Adipocyte (in vitro differentiated cells): ENCODE results near the gene PDE9A.

Experiments
- DNase-seq: peaks from one replicate; pipeline ENCODE4 v3.0.0-alpha.2; 2015; ENCODE audit warnings: low read depth
- H3K27me3 ChIP-seq: replicated peaks from 2 replicates; pipeline ENCODE4 v1.7.0; 2013; ENCODE audit warnings: mild to moderate bottlenecking, low read length, moderate library complexity; ENCODE audit not compliant: control insufficient read depth, insufficient read depth
- H3K36me3 ChIP-seq: 2 replicates; pipeline ENCODE4 v1.7.0; 2013; ENCODE audit warnings: low read length, mild to moderate bottlenecking, moderate library complexity; ENCODE audit not compliant: control insufficient read depth, insufficient read depth, severe bottlenecking
- H3K4me1 ChIP-seq: 2 replicates; pipeline ENCODE4 v1.7.0; 2013; ENCODE audit warnings: mild to moderate bottlenecking, low read length, moderate library complexity; ENCODE audit not compliant: control insufficient read depth, insufficient read depth
- H3K4me3 ChIP-seq: 2 replicates; pipeline ENCODE4 v1.7.0; 2013; ENCODE audit warnings: mild to moderate bottlenecking, low read length, moderate library complexity
- H3K9ac ChIP-seq: 2 replicates; pipeline ENCODE4 v1.7.0; 2013; ENCODE audit warnings: mild to moderate bottlenecking, low read length, moderate library complexity
- H3K9me3 ChIP-seq: 2 replicates; pipeline ENCODE4 v1.7.0; 2013; ENCODE audit warnings: mild to moderate bottlenecking, low read length, moderate library complexity; ENCODE audit not compliant: control insufficient read depth

The PDE9A gene

DNA sequence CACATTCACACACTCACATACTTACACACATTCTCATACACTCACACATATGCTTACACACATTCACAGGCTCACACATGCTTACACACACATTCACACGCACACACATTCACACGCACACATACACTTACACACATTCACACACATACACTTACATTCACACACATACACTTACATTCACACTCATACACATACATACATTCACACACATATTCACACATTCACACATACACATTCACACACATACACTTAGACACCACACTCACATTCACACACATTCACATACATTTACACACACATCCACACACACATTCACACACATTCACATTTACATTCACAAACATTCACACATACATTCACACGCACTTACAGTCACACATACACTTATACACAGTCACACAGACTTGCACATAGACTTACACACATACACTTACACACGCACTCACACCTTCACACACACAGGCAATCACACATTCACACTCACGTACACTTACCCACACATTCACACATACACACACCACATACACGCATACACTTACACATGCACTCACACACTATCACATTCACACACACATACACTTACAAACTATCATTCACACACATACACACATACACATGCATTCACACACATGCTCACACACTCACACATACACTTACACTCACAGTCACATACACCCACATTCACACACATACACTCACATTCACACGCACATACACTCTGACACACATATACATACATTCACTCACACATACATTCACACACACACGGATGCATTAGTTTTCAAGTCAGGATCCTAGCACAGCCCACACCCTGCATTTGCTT, 16.8 kb downstream of the PDE9A start:
- H3K9me3 ChIP-seq, result no peaks in the 10 kb centered on the region
- no peak overlapping the region for H3K9ac ChIP-seq
- no peak overlapping the region for H3K4me3 ChIP-seq
- H3K36me3 ChIP-seq, result no peaks in the 10 kb centered on the region
- peaks cover 34% of the 10 kb centered on the region for H3K27me3 ChIP-seq
- DNase-seq, result no peak
- H3K4me1 ChIP-seq, result peaks cover 13% of the 10 kb centered on the region

GRCh38 chr21:42670884-42671283, 17.5 kb downstream of the PDE9A start:
- Histone ChIP-seq H3K36me3 (no peaks in the 10 kb centered on the region), H3K9me3 (no peaks in the 10 kb centered on the region), H3K4me3 (no peak overlapping the region), H3K4me1 (peaks cover 13% of the 10 kb centered on the region), H3K9ac (no peak overlapping the region), H3K27me3 (peaks cover 39% of the 10 kb centered on the region)
- no peak for DNase-seq

GRCh38 chr21:42671778-42672593, 18.6 kb downstream of the PDE9A start:
- H3K27me3 ChIP-seq, result peaks cover 38% of the 10 kb centered on the region
- no peaks in the 10 kb centered on the region for H3K36me3 ChIP-seq
- no peak for DNase-seq
- no peaks in the 10 kb centered on the region for H3K9me3 ChIP-seq
- no peak overlapping the region for H3K4me3 ChIP-seq
- no peak overlapping the region for H3K9ac ChIP-seq
- H3K4me1 ChIP-seq, result peaks cover 13% of the 10 kb centered on the region

DNA sequence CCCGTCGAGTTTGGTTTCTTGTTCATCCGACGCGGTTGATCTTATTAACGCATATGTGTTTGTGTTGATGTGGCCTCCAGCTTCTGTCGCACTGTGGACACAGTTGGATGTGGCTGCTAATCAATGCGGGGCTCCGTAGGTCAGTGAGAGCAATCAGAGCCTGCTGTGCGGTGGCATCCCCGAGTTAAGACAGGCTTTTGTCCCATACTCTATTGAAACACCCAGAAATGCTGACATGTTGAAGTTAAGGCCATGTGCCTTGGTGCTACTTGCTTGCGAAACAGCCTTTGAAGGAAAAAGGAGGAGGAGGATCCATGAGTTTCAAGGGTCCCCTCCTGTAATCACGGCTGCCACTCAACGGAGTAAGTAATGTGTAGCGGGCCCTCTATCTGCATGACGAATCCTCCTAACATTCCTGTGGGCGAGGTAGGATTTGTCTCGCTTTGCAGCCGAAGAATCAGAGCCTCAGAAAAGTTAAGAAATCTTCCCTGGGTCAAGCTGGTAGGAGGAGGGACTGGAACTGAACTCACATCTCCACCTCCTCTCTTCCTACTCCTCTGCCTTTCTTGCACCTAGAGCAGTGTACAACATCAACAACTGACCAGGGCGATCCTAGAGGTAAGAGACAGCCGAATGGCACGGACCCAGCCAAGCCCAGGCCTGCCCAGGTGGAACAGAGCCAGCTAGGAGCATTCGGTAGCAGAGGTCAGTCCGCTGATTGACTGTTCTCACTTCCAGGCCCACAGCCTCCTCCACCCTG, 19.5 kb downstream of the PDE9A start:
- Histone ChIP-seq H3K4me1 (peaks cover 13% of the 10 kb centered on the region), H3K36me3 (no peaks in the 10 kb centered on the region), H3K27me3 (peaks cover 30% of the 10 kb centered on the region), H3K4me3 (no peak overlapping the region), H3K9ac (no peak overlapping the region), H3K9me3 (no peaks in the 10 kb centered on the region)
- peak; percentile 85 for DNase-seq

DNA sequence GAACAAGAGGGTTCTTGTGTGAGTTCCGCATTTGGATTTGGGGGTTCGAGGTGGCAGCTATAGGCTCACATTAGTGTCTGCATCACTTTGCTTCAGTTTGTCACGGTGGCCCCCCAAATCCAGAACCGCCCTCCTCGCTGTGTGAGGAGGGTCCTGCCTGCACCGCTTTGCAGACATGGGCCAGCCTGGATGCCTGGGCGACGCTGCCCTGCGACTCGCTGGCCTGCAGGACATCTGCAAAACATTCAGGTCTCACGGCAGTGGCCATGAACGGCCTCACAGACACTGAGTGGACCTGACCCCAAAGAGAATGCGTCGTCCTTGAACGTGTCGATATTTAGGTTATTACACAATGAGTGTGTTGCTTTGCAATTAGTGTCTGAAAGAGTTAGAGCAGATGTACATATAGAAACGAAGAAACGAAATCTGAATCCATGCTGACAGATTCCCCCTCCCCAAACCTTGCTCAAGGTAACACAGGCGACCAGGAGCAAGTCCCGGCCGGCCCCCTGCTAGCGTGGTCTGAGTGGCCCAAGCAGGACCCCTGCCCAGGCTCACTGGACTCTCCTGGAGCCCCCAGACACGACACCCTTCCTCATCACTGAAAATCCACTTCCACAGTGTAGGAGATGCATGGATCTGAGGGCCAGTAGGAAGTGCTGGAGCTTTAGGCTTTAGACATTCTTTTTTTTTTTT, 20.4 kb downstream of the PDE9A start:
- DNase-seq, result no peak
- Histone ChIP-seq H3K4me1 (peaks cover 10% of the 10 kb centered on the region), H3K9ac (no peak overlapping the region), H3K36me3 (no peaks in the 10 kb centered on the region), H3K27me3 (peaks cover 36% of the 10 kb centered on the region), H3K4me3 (no peak overlapping the region), H3K9me3 (no peaks in the 10 kb centered on the region)

GRCh38 chr21:42674351-42674940, 21.0 kb downstream of the PDE9A start:
- H3K36me3 ChIP-seq, result no peaks in the 10 kb centered on the region
- no peak overlapping the region for H3K4me3 ChIP-seq
- peaks cover 5% of the 10 kb centered on the region for H3K4me1 ChIP-seq
- H3K9ac ChIP-seq, result no peak overlapping the region
- no peaks in the 10 kb centered on the region for H3K9me3 ChIP-seq
- peaks cover 35% of the 10 kb centered on the region for H3K27me3 ChIP-seq
- DNase-seq, result no peak

GRCh38 chr21:42675403-42675802, 22.0 kb downstream of the PDE9A start:
- Histone ChIP-seq H3K4me1 (peaks cover 5% of the 10 kb centered on the region), H3K27me3 (peaks cover 25% of the 10 kb centered on the region), H3K36me3 (no peaks in the 10 kb centered on the region), H3K9ac (no peak overlapping the region), H3K9me3 (no peaks in the 10 kb centered on the region), H3K4me3 (no peak overlapping the region)
- no peak for DNase-seq

GRCh38 chr21:42676808-42677207, 23.4 kb downstream of the PDE9A start:
- Histone ChIP-seq H3K4me1 (peaks cover 5% of the 10 kb centered on the region), H3K36me3 (no peaks in the 10 kb centered on the region), H3K9ac (no peak overlapping the region), H3K4me3 (no peak overlapping the region), H3K27me3 (peaks cover 28% of the 10 kb centered on the region), H3K9me3 (no peaks in the 10 kb centered on the region)
- DNase-seq, result no peak

- H3K27me3 ChIP-seq, result peaks cover 36% of the 10 kb centered on the region
Measured at GRCh38 chr21:42677339-42678321, 24.2 kb downstream of the PDE9A start.

More at GRCh38 chr21:42677339-42678321, 24.2 kb downstream of the PDE9A start:
- DNase-seq, result peak; percentile 47
- Histone ChIP-seq H3K9ac (no peak overlapping the region), H3K4me3 (no peak overlapping the region), H3K4me1 (peaks cover 5% of the 10 kb centered on the region), H3K36me3 (no peaks in the 10 kb centered on the region), H3K9me3 (no peaks in the 10 kb centered on the region)
